Endothelial cell of umbilical vein (primary cell): ENCODE results near the gene ZC3H7A.

ENCODE experiments used
- EZH2 ChIP-seq: IDR thresholded peaks from 2 replicates; pipeline ENCODE4 v1.6.1; 2012; ENCODE audit warnings: borderline replicate concordance, low read depth, mild to moderate bottlenecking, moderate library complexity, low read length, inconsistent platforms; ENCODE audit not compliant: severe bottlenecking
- JUN ChIP-seq: IDR thresholded peaks from 2 replicates; pipeline ENCODE4 v1.6.1; 2011; ENCODE audit warnings: borderline replicate concordance, low read depth; ENCODE audit not compliant: insufficient read length, insufficient read depth
- MYC ChIP-seq: IDR thresholded peaks from one replicate; pipeline ENCODE4 v1.6.1; 2011; ENCODE audit warnings: mild to moderate bottlenecking, low read depth, low read length
- POLR2A ChIP-seq: IDR thresholded peaks from 2 replicates; pipeline ENCODE4 v1.6.1; 2012; ENCODE audit warnings: low read depth, mild to moderate bottlenecking, control low read depth, low read length
- POLR2AphosphoS5 ChIP-seq: IDR thresholded peaks from 2 replicates; pipeline ENCODE4 v1.6.1; 2012; ENCODE audit warnings: low read depth, mild to moderate bottlenecking, control low read depth, low read length, moderate library complexity; ENCODE audit not compliant: insufficient read depth
- TF ChIP-seq, protein P1 (sequence below), 2 donors: IDR thresholded peaks; 1 replicate in 1 of 2; 2 replicates in 1 of 2; pipeline ENCODE4 v1.5.1; 2011; ENCODE audit warnings: low read length in 2 of 2, mild to moderate bottlenecking in 2 of 2, moderate library complexity in 2 of 2, control low read depth in 1 of 2, inconsistent platforms in 1 of 2, low read depth in 1 of 2; ENCODE audit not compliant: insufficient read depth in 1 of 2; ENCODE audit errors: extremely low read depth in 1 of 2
- TF ChIP-seq, protein P2 (sequence below): IDR thresholded peaks from 2 replicates; pipeline ENCODE4 v1.6.1; 2011; ENCODE audit not compliant: insufficient read depth, insufficient read length

DNA sequence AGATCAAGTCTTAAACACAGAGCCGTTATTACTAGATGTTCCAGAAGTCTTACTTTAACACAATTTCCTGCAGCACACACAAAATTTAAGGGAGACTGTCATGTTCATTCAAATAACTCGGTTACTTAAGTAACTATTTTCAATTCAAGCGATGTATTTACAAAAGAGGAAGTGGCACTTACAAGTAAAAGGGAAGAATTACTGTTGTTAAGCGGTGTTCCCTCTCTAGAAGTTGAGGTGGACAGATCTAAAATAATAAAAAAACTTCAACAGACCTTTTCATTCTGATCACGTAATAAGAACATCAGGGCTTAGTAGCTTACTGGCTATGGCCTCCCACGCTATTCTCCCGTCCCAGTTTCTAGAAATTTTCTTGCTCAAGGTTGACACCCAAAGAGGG lies 28.2 kb downstream of the ZC3H7A start:
- no peak for TF ChIP-seq POLR2A
- TF ChIP-seq, protein P1, sequence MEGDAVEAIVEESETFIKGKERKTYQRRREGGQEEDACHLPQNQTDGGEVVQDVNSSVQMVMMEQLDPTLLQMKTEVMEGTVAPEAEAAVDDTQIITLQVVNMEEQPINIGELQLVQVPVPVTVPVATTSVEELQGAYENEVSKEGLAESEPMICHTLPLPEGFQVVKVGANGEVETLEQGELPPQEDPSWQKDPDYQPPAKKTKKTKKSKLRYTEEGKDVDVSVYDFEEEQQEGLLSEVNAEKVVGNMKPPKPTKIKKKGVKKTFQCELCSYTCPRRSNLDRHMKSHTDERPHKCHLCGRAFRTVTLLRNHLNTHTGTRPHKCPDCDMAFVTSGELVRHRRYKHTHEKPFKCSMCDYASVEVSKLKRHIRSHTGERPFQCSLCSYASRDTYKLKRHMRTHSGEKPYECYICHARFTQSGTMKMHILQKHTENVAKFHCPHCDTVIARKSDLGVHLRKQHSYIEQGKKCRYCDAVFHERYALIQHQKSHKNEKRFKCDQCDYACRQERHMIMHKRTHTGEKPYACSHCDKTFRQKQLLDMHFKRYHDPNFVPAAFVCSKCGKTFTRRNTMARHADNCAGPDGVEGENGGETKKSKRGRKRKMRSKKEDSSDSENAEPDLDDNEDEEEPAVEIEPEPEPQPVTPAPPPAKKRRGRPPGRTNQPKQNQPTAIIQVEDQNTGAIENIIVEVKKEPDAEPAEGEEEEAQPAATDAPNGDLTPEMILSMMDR (IDR thresholded peaks at IDR 0.05; ENCODE audit: extremely low read depth in 1 of 2, insufficient read depth in 1 of 2, low read depth in 1 of 2, low read length in 2 of 2): no peak
- TF ChIP-seq, protein P2, sequence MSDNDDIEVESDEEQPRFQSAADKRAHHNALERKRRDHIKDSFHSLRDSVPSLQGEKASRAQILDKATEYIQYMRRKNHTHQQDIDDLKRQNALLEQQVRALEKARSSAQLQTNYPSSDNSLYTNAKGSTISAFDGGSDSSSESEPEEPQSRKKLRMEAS: no peak
- TF ChIP-seq EZH2: no peak
- no peak for TF ChIP-seq POLR2AphosphoS5
- TF ChIP-seq MYC: no peak
- TF ChIP-seq JUN: no peak
